H9 (cell line): ENCODE data around the gene RAB30. TPM values are rescaled to one million over a fixed set of nuclear protein-coding genes. Genes with fewer than 3 reads are reported as not detected.

Source experiments
- DNase-seq: peaks from one replicate; pipeline ENCODE4 v3.0.0-alpha.2; 2017
- H2AFZ ChIP-seq: one replicate; pipeline ENCODE4 v1.6.1; 2013; ENCODE audit warnings: mild to moderate bottlenecking, low read length, control low read depth, moderate library complexity
- H2AK5ac ChIP-seq: 2 replicates; pipeline ENCODE4 v1.6.1; 2013; ENCODE audit warnings: low read length, control low read depth, mixed read lengths; ENCODE audit not compliant: insufficient read length
- H2BK120ac ChIP-seq: one replicate; pipeline ENCODE4 v1.6.1; 2013; ENCODE audit warnings: low read depth, mild to moderate bottlenecking, low read length, control low read depth, inconsistent platforms; ENCODE audit not compliant: poor library complexity, severe bottlenecking
- H2BK12ac ChIP-seq: 2 replicates; pipeline ENCODE4 v1.6.1; 2013; ENCODE audit warnings: low read length, control low read depth, mixed read lengths, low read depth; ENCODE audit not compliant: insufficient read length
- H2BK15ac ChIP-seq: 2 replicates; pipeline ENCODE4 v1.6.1; 2013; ENCODE audit warnings: low read depth, low read length, control low read depth
- H2BK20ac ChIP-seq: one replicate; pipeline ENCODE4 v1.6.1; 2013; ENCODE audit warnings: low read depth, mild to moderate bottlenecking, low read length, control low read depth, inconsistent platforms; ENCODE audit not compliant: poor library complexity, severe bottlenecking
- H2BK5ac ChIP-seq: 2 replicates; pipeline ENCODE4 v1.6.1; 2013; ENCODE audit warnings: low read length, control low read depth, mixed read lengths; ENCODE audit not compliant: insufficient read length
- H3K14ac ChIP-seq: 2 replicates; pipeline ENCODE4 v1.6.1; 2013; ENCODE audit warnings: low read length, control low read depth; ENCODE audit not compliant: insufficient read depth
- H3K18ac ChIP-seq: 2 replicates; pipeline ENCODE4 v1.6.1; 2013; ENCODE audit warnings: low read depth, mild to moderate bottlenecking, mixed read lengths, low read length, control low read depth; ENCODE audit not compliant: insufficient read length
- H3K23ac ChIP-seq: 2 replicates; pipeline ENCODE4 v1.6.1; 2013; ENCODE audit warnings: low read length, control low read depth, mixed read lengths, low read depth; ENCODE audit not compliant: insufficient read length
- H3K23me2 ChIP-seq: 2 replicates; pipeline ENCODE4 v1.6.1; 2013; ENCODE audit warnings: low read depth, mild to moderate bottlenecking, mixed read lengths, low read length, control low read depth; ENCODE audit not compliant: insufficient read length, poor library complexity, severe bottlenecking
- H3K27ac ChIP-seq: 2 replicates; pipeline ENCODE4 v1.5.1; 2013; ENCODE audit warnings: low read length, control low read depth, mixed read lengths, low read depth; ENCODE audit not compliant: insufficient read length
- H3K27me3 ChIP-seq: 2 replicates; pipeline ENCODE4 v1.6.1; 2013; ENCODE audit warnings: low read length, control low read depth, inconsistent platforms; ENCODE audit not compliant: insufficient read depth
- H3K4ac ChIP-seq: 2 replicates; pipeline ENCODE4 v1.6.1; 2013; ENCODE audit warnings: low read depth, mild to moderate bottlenecking, control low read depth, inconsistent platforms, low read length, moderate library complexity
- H3K4me1 ChIP-seq: 2 replicates; pipeline ENCODE4 v1.6.1; 2013; ENCODE audit warnings: low read length, control low read depth, inconsistent platforms; ENCODE audit not compliant: insufficient read depth
- H3K4me2 ChIP-seq: 2 replicates; pipeline ENCODE4 v1.6.1; 2013; ENCODE audit warnings: low read length, control low read depth, mixed read lengths; ENCODE audit not compliant: insufficient read length, insufficient read depth
- H3K56ac ChIP-seq: 2 replicates; pipeline ENCODE4 v1.6.1; 2013; ENCODE audit warnings: low read depth, mild to moderate bottlenecking, mixed read lengths, low read length, control low read depth; ENCODE audit not compliant: insufficient read length
- H3K79me1 ChIP-seq: 2 replicates; pipeline ENCODE4 v1.6.1; 2013; ENCODE audit warnings: low read depth, mild to moderate bottlenecking, moderate library complexity, low read length, control low read depth, inconsistent platforms; ENCODE audit not compliant: insufficient read depth, poor library complexity, severe bottlenecking
- H3K79me2 ChIP-seq: 2 replicates; pipeline ENCODE4 v1.6.1; 2013; ENCODE audit warnings: low read length, control low read depth, inconsistent platforms; ENCODE audit not compliant: insufficient read depth
- H3K9ac ChIP-seq: 2 replicates; pipeline ENCODE4 v1.6.1; 2013; ENCODE audit warnings: low read length, control low read depth, mixed read lengths; ENCODE audit not compliant: insufficient read length; ENCODE audit errors: extremely low read depth
- H3K9me3 ChIP-seq: one replicate; pipeline ENCODE4 v1.6.1; 2013; ENCODE audit warnings: low read depth, low read length, inconsistent platforms; ENCODE audit not compliant: control insufficient read depth
- H3T11ph ChIP-seq: one replicate; pipeline ENCODE4 v1.6.1; 2013; ENCODE audit warnings: mild to moderate bottlenecking, low read length, control low read depth, inconsistent platforms
- H4K20me1 ChIP-seq: one replicate; pipeline ENCODE4 v1.6.1; 2013; ENCODE audit not compliant: control insufficient read depth, insufficient read length, insufficient read depth
- H4K5ac ChIP-seq: 2 replicates; pipeline ENCODE4 v1.6.1; 2013; ENCODE audit warnings: low read depth, mild to moderate bottlenecking, mixed read lengths, low read length, control low read depth; ENCODE audit not compliant: insufficient read length
- H4K8ac ChIP-seq: replicated peaks from 2 replicates; pipeline ENCODE4 v1.6.1; 2013; ENCODE audit warnings: low read length, control low read depth, mixed read lengths, low read depth; ENCODE audit not compliant: insufficient read length
- H4K91ac ChIP-seq: 2 replicates; pipeline ENCODE4 v1.6.1; 2013; ENCODE audit warnings: low read depth, mild to moderate bottlenecking, moderate library complexity, mixed read lengths, low read length, control low read depth; ENCODE audit not compliant: insufficient read length
- H3K27ac Mint-ChIP-seq, 3 experiments: 2 replicates in 2 of 3; 3 replicates in 1 of 3; pipeline ENCODE4 v1.8.0; 2020 to 2021; ENCODE audit warnings: mixed read lengths in 3 of 3, mild to moderate bottlenecking in 1 of 3, moderate library complexity in 1 of 3
- H3K27me3 Mint-ChIP-seq: 2 replicates; pipeline ENCODE4 v1.8.0; 2021; ENCODE audit warnings: low read depth, mild to moderate bottlenecking, moderate library complexity, mixed read lengths
- H3K36me3 Mint-ChIP-seq, 3 experiments: 2 replicates in 2 of 3; 3 replicates in 1 of 3; pipeline ENCODE4 v1.8.0; 2020 to 2021; ENCODE audit warnings: low read depth in 3 of 3, mixed read lengths in 3 of 3; ENCODE audit not compliant: insufficient read depth in 1 of 3
- H3K4me1 Mint-ChIP-seq, 2 experiments: 2 replicates each; pipeline ENCODE4 v1.8.0; 2020; ENCODE audit warnings: mixed read lengths in 2 of 2
- H3K4me3 Mint-ChIP-seq, 2 experiments: 2 replicates in 1 of 2; 3 replicates in 1 of 2; pipeline ENCODE4 v1.8.0; 2020 to 2021; ENCODE audit warnings: mild to moderate bottlenecking in 2 of 2, mixed read lengths in 2 of 2, moderate library complexity in 1 of 2
- H3K9me3 Mint-ChIP-seq, 2 experiments: 2 replicates in 1 of 2; 3 replicates in 1 of 2; pipeline ENCODE4 v1.8.0; 2020; ENCODE audit warnings: mild to moderate bottlenecking in 2 of 2, mixed read lengths in 2 of 2, moderate library complexity in 1 of 2
- CTCF ChIP-seq: fragments of 200-600 bp; sonication (generic); conservative IDR thresholded peaks from 3 replicates; pipeline ENCODE4 v1.8.0; 2021; ENCODE audit warnings: antibody characterized with exemption, mild to moderate bottlenecking
- WGBS: extraction: QIAGEN DNeasy Blood & Tissue Kit; methylation state at CpG from one replicate; pipeline ENCODE4 v1.1.7; 2013; ENCODE audit warnings: missing lambda C conversion rate, low lambda C conversion rate, mixed read lengths; ENCODE audit not compliant: insufficient read length; ENCODE audit errors: extremely low coverage; 5-methylcytosine and 5-hydroxymethylcytosine counted together
- total RNA-seq: library from RNA; stranded (reverse); gene quantifications from 2 replicates; pipeline ENCODE4 v1.2.1, GENCODE V29; 2021

RAB30 gene
- total RNA-seq, 1 experiment from 2014 or later = 4.8 TPM

DNA sequence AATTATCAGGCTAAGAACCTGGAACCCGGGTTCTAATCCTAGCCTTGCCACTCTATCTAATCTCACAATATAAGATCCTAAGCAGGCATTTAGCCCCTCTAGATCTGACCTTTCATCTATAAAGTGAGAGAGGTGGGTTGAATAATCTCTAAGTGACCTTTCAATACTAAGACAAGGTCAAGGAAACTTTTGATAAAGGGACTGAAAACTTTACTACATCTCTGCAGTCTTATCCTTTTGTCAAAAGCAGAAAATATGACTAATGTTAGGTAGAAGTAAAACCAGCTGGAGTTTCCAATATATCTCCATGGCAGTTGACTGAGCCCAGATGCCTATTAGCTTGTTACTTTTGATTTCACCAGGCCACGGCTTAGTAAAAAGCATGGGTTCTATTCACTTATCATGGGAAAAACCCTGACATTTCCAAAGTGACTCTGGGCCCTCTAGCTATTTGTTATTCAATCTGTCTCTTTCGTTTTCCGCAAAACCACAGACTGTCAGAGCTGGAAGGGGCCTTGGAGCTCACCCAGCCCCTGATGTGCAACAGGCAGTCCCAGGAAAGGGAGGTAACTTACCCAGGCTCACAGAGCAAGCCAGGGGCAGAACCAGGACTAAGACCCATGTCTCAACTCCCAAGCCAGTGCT, 75.8 kb downstream of the RAB30 start:
- TF ChIP-seq CTCF = no peak
- Mint-ChIP-seq H3K4me3 (no peak overlapping the region), H3K27me3 (no peaks in the 10 kb centered on the region), H3K27ac (no peak overlapping the region), H3K4me1 (peaks cover 5 to 14% of the 10 kb centered on the region in 2 experiments; a peak in 3 of 4 replicates), H3K9me3 (no peaks in the 10 kb centered on the region), H3K36me3 (peaks cover 0 to 2% (median 0%) of the 10 kb centered on the region in 3 experiments; a peak in 1 of 7 replicates)
- Histone ChIP-seq H4K20me1 (no peaks in the 10 kb centered on the region), H2BK20ac (no peak overlapping the region), H4K91ac (no peak overlapping the region), H3K9ac (no peak overlapping the region), H3K27me3 (no peaks in the 10 kb centered on the region), H3K79me2 (no peaks in the 10 kb centered on the region), H2BK12ac (no peak overlapping the region), H2BK5ac (no peak overlapping the region), H4K8ac (no peak overlapping the region), H3T11ph (no peak overlapping the region), H2BK120ac (no peak overlapping the region), H3K27ac (no peak overlapping the region), H3K23me2 (no peaks in the 10 kb centered on the region), H3K56ac (no peak overlapping the region), H3K23ac (no peak overlapping the region), H3K14ac (no peak overlapping the region), H3K4me2 (no peak overlapping the region), H2BK15ac (no peak overlapping the region), H2AK5ac (no peak overlapping the region), H3K79me1 (no peaks in the 10 kb centered on the region), H3K4ac (no peak overlapping the region), H2AFZ (no peak overlapping the region), H3K4me1 (no peaks in the 10 kb centered on the region), H3K18ac (no peak overlapping the region), H3K9me3 (no peaks in the 10 kb centered on the region), H4K5ac (no peak overlapping the region)
- no peak for DNase-seq
- no CpG with 5 or more reads among the region's 4 CpGs for WGBS
